ENCODE results near the gene PSG7.
"Not testable (repeated sequence)": the region's sequence is repeated elsewhere in the genome, so short reads cannot be mapped to it uniquely, and the experiment has no call there.

The PSG7 gene

GRCh38 chr19:42937107-42937506 lies at the start of gene PSG7:
Gene PSG7, minus strand, starts transcription at chr19:42937207. Its CDS starts 131 bp downstream, at chr19:42937076.
- not testable (repeated sequence) for H3K4me1 ChIP-seq (ENCODE audit: insufficient read depth, low read length); H3K36me3 ChIP-seq (ENCODE audit: insufficient read depth, low read length); H3K9me3 ChIP-seq (ENCODE audit: control insufficient read depth, insufficient read depth, low read length); H3K9ac ChIP-seq (ENCODE audit: low read depth, low read length)

GRCh38 chr19:42985588-42985987 lies 48.6 kb upstream of the PSG7 start:
- no peak overlapping the region for H3K9ac ChIP-seq (ENCODE audit: low read depth, low read length)
- H3K9me3 ChIP-seq (ENCODE audit: control insufficient read depth, insufficient read depth, low read length): no peaks in the 10 kb centered on the region
- H3K4me1 ChIP-seq (ENCODE audit: insufficient read depth, low read length): no peaks in the 10 kb centered on the region
- H3K36me3 ChIP-seq (ENCODE audit: insufficient read depth, low read length): no peaks in the 10 kb centered on the region

DNA sequence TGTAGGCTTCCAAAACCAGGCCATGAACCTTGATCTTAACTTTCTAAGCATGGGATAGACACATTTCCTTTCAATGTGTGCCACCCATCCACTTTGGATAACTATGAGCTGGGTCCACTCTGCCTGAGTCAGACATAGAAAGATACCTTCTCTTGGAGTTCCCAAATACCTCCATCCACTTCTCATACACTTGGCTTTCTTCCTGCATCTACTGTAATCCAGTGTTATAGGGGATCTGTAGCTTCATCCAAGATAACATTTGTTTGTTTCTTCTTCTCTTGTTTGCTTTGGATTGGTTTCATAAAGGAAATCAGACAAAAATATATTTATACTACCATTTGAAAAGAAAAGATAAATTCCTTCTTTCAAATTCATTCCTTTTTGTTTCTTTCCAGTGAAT lies 45.1 kb upstream of the PSG7 start:
- not testable (repeated sequence) for H3K4me1 ChIP-seq (ENCODE audit: insufficient read depth, low read length); H3K36me3 ChIP-seq (ENCODE audit: insufficient read depth, low read length); H3K9ac ChIP-seq (ENCODE audit: low read depth, low read length); H3K9me3 ChIP-seq (ENCODE audit: control insufficient read depth, insufficient read depth, low read length)

DNA sequence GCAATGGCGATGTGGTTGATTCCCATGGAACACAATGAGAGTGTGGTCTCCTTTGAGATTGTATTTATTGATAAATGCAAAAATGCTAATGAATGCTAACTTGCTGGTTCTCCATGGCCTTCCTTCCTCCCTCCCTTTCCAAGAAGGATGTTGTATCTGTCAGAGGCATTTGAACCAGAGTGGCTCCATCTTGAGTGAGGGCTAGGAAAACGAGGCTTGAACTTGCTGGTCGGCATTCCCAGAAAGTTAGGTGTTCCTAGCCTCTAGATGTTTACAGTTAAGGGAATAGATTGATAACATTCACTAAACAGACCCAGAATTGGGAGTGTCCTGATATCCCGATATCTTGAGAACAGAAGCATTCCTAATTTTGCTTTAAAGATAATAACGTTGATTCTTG lies 34.4 kb upstream of the PSG7 start:
- H3K9ac ChIP-seq (ENCODE audit: low read depth, low read length); H3K9me3 ChIP-seq (ENCODE audit: control insufficient read depth, insufficient read depth, low read length); H3K4me1 ChIP-seq (ENCODE audit: insufficient read depth, low read length); H3K36me3 ChIP-seq (ENCODE audit: insufficient read depth, low read length): not testable (repeated sequence)

DNA sequence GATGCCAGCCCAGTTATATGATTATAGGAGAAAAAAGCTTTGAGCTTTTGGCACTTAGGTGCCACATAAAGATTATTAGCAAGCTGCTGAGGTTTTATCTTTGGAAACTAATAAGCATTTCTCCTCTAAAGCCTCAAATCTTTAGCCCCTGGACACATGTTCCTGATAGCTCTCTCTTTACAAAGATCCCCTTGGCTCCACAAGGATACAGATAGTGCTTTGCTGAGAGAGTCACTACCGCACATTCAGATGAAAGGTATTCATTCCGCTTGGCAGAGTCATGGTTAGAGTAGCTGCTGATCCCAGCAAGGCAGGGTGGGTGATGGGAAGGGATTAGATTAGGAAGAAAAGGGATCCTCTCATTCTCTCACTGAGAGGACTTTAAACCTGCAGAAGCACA lies 28.2 kb upstream of the PSG7 start:
- Histone ChIP-seq H3K9ac (ENCODE audit: low read depth, low read length) (no peak overlapping the region), H3K36me3 (ENCODE audit: insufficient read depth, low read length) (no peaks in the 10 kb centered on the region), H3K9me3 (ENCODE audit: control insufficient read depth, insufficient read depth, low read length) (no peaks in the 10 kb centered on the region), H3K4me1 (ENCODE audit: insufficient read depth, low read length) (no peaks in the 10 kb centered on the region)

GRCh38 chr19:42961119-42961518 lies 24.1 kb upstream of the PSG7 start:
- no peak overlapping the region for H3K9ac ChIP-seq (ENCODE audit: low read depth, low read length)
- H3K36me3 ChIP-seq (ENCODE audit: insufficient read depth, low read length): no peaks in the 10 kb centered on the region

GRCh38 chr19:42952126-42952525 lies 15.1 kb upstream of the PSG7 start:
- not testable (repeated sequence) for H3K36me3 ChIP-seq (ENCODE audit: insufficient read depth, low read length); H3K9me3 ChIP-seq (ENCODE audit: control insufficient read depth, insufficient read depth, low read length); H3K9ac ChIP-seq (ENCODE audit: low read depth, low read length); H3K4me1 ChIP-seq (ENCODE audit: insufficient read depth, low read length)

More at GRCh38 chr19:42961119-42961518, 24.1 kb upstream of the PSG7 start:
- Histone ChIP-seq H3K4me1 (ENCODE audit: insufficient read depth, low read length) (no peaks in the 10 kb centered on the region), H3K9me3 (ENCODE audit: control insufficient read depth, insufficient read depth, low read length) (no peaks in the 10 kb centered on the region)

GRCh38 chr19:42951476-42951875 lies 14.5 kb upstream of the PSG7 start:
- H3K4me1 ChIP-seq (ENCODE audit: insufficient read depth, low read length); H3K9ac ChIP-seq (ENCODE audit: low read depth, low read length): not testable (repeated sequence)

DNA sequence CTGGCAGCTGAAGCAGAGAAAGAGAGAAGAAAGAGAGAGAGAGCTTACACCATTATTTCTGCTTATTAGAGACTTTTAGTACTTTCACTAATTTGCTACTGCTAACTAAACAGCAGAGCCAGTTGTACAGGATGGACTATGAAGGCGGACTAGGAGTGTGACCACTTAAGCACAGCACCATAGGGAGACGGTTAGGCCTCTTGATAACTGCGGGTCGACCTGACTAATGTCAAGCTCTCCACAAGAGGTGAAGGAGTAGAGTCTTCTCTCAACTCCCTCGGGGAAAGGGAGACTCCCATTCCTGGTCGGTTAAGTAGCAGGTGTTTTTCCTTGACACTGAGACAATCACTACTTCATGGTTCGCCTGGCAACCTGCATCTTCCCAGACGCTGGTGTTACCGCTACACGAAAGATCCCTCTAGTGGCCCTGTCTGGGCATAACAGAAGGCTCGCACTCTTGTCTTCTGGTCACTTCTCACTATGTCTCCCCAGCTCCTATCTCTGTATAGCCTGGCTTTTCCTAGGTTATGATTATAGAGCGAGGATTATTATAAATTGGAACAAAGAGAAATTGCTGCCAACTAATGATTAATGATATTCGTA lies 5.3 kb upstream of the PSG7 start:
- no peak overlapping the region for H3K9ac ChIP-seq (ENCODE audit: low read depth, low read length)
- H3K9me3 ChIP-seq (ENCODE audit: control insufficient read depth, insufficient read depth, low read length): no peaks in the 10 kb centered on the region
- no peaks in the 10 kb centered on the region for H3K36me3 ChIP-seq (ENCODE audit: insufficient read depth, low read length)

More at GRCh38 chr19:42951476-42951875, 14.5 kb upstream of the PSG7 start:
- H3K36me3 ChIP-seq (ENCODE audit: insufficient read depth, low read length); H3K9me3 ChIP-seq (ENCODE audit: control insufficient read depth, insufficient read depth, low read length): not testable (repeated sequence)

GRCh38 chr19:42934726-42935125 lies 2.3 kb downstream of the PSG7 start:
- H3K36me3 ChIP-seq (ENCODE audit: insufficient read depth, low read length); H3K9me3 ChIP-seq (ENCODE audit: control insufficient read depth, insufficient read depth, low read length); H3K4me1 ChIP-seq (ENCODE audit: insufficient read depth, low read length); H3K9ac ChIP-seq (ENCODE audit: low read depth, low read length): not testable (repeated sequence)

More for the DNA sequence above, 5.3 kb upstream of the PSG7 start:
- H3K4me1 ChIP-seq (ENCODE audit: insufficient read depth, low read length): no peaks in the 10 kb centered on the region

- not testable (repeated sequence) for H3K36me3 ChIP-seq (ENCODE audit: insufficient read depth, low read length); H3K4me1 ChIP-seq (ENCODE audit: insufficient read depth, low read length); H3K9me3 ChIP-seq (ENCODE audit: control insufficient read depth, insufficient read depth, low read length); H3K9ac ChIP-seq (ENCODE audit: low read depth, low read length)
These were observed 2.8 kb downstream of the PSG7 start for GRCh38 chr19:42934183-42934582.

GRCh38 chr19:42933412-42933811 lies 3.6 kb downstream of the PSG7 start:
- H3K36me3 ChIP-seq (ENCODE audit: insufficient read depth, low read length); H3K9me3 ChIP-seq (ENCODE audit: control insufficient read depth, insufficient read depth, low read length); H3K4me1 ChIP-seq (ENCODE audit: insufficient read depth, low read length); H3K9ac ChIP-seq (ENCODE audit: low read depth, low read length): not testable (repeated sequence)

DNA sequence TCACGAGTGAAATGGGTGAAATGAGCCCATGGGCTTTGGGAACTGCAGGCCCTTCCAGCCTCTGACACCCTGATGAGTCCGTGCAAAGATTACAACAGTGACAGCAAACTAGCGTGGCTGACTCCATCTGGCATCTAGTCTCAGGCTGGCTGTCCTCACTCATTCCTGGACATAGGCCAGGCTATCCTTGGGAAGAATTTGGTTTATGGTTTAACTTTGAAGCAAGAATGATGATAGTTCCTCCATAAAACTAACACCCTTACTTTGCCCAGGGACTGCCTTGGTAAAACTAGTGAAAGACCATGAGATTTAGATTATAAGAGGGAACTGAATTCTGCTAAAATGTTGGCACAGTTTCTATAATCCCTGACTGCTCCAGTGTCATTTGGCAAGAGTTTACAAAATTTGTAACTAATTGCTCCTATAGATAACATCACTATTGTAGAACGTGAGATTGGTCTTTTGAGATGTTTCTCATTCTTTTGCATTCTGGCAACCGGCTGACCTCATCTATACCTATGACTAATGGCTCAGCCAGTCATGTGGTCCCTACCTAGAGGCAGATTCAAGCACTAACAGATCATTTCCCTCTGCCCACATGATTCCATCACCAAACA lies 4.4 kb downstream of the PSG7 start:
- H3K4me1 ChIP-seq (ENCODE audit: insufficient read depth, low read length); H3K9ac ChIP-seq (ENCODE audit: low read depth, low read length); H3K36me3 ChIP-seq (ENCODE audit: insufficient read depth, low read length); H3K9me3 ChIP-seq (ENCODE audit: control insufficient read depth, insufficient read depth, low read length): not testable (repeated sequence)

DNA sequence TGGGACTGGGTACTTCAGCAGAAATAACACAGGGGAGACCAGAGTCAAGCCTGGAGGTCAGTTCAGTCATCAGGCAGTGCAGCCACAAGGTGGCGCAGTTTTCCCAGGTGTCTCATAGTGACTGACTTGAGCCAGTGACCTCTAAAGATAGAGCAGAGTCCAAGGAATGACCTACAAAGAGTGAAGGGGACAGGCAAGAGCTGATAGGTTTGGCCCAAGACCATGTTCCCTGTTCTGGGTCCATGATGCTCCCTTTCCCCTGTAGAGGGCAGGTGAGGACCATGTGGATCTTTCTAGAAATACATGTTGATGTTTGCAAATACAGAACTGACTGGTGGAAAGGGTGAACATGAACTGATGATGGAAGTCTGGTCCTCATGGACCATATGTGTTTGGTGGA lies 6.8 kb downstream of the PSG7 start:
- H3K9me3 ChIP-seq (ENCODE audit: control insufficient read depth, insufficient read depth, low read length); H3K36me3 ChIP-seq (ENCODE audit: insufficient read depth, low read length); H3K9ac ChIP-seq (ENCODE audit: low read depth, low read length); H3K4me1 ChIP-seq (ENCODE audit: insufficient read depth, low read length): not testable (repeated sequence)

- H3K9me3 ChIP-seq (ENCODE audit: control insufficient read depth, insufficient read depth, low read length): no peaks in the 10 kb centered on the region
- H3K9ac ChIP-seq (ENCODE audit: low read depth, low read length): no peak overlapping the region
- no peaks in the 10 kb centered on the region for H3K4me1 ChIP-seq (ENCODE audit: insufficient read depth, low read length)
- no peaks in the 10 kb centered on the region for H3K36me3 ChIP-seq (ENCODE audit: insufficient read depth, low read length)
These were observed 8.1 kb downstream of the PSG7 start for GRCh38 chr19:42928896-42929295.

DNA sequence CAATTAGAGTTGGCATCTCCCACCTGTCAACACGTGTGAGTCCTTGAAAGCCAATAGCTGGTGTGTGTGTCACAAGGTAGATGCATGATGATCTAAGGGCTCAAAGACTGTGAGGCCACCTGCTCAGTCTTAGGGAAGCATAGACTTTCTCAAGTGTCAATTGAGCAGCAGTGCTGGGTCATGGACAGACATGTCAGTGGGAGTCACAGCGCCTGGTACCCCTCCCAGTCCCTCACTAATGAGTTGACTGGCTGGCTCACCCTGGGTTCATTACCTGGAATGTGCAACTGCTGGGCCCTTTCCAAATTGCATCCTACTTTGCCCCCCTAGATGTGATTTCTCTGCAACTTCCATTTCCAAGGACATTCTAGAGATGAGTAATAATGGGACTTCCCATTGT lies 10.2 kb downstream of the PSG7 start:
- H3K9ac ChIP-seq (ENCODE audit: low read depth, low read length): no peak overlapping the region
- no peaks in the 10 kb centered on the region for H3K9me3 ChIP-seq (ENCODE audit: control insufficient read depth, insufficient read depth, low read length)
- H3K36me3 ChIP-seq (ENCODE audit: insufficient read depth, low read length): no peaks in the 10 kb centered on the region
- H3K4me1 ChIP-seq (ENCODE audit: insufficient read depth, low read length): no peaks in the 10 kb centered on the region

Measured in ES-I3 (cell line).